ENCODE data around the gene MPHOSPH6. TPM values are rescaled to one million over a fixed set of nuclear protein-coding genes. Genes with fewer than 3 reads are reported as not detected.

The MPHOSPH6 gene
- total RNA-seq, 1 donor from 2014 or later, result 111 TPM

GRCh38 chr16:82190386-82190785, 20.4 kb upstream of the MPHOSPH6 start:
- H3K9me3 ChIP-seq (ENCODE audit: low read depth), result no peaks in the 10 kb centered on the region
- no peaks in the 10 kb centered on the region for H3K27me3 ChIP-seq
- H3K36me3 ChIP-seq, result no peaks in the 10 kb centered on the region
- no peaks in the 10 kb centered on the region for H3K79me2 ChIP-seq (ENCODE audit: low read depth)
- H3K36me3 Mint-ChIP-seq, result no peaks in the 10 kb centered on the region
- H3K4me1 Mint-ChIP-seq, result peaks cover 9% of the 10 kb centered on the region
- no peak overlapping the region for H3K4me3 Mint-ChIP-seq
- no peak overlapping the region for H3K27ac Mint-ChIP-seq
- no peaks in the 10 kb centered on the region for H3K9me3 Mint-ChIP-seq
- H3K4me3 ChIP-seq, result no peak overlapping the region
- H3K9ac ChIP-seq, result no peak overlapping the region
- no peak overlapping the region for H3K4me2 ChIP-seq
- no peak for DNase-seq (ENCODE audit: low spot score)
- no peak overlapping the region for H2AFZ ChIP-seq (replicated peaks)
- H4K20me1 ChIP-seq (ENCODE audit: low read depth), result no peaks in the 10 kb centered on the region
- no peaks in the 10 kb centered on the region for H3F3A ChIP-seq (ENCODE audit: low read depth)
- H3K4me1 ChIP-seq, result no peaks in the 10 kb centered on the region
- no peaks in the 10 kb centered on the region for H3K27me3 Mint-ChIP-seq (ENCODE audit: insufficient read depth, low read depth)
- TF ChIP-seq CTCF (IDR thresholded peaks at IDR 0.05), result no peak
- no peak for TF ChIP-seq EZH2 (IDR thresholded peaks at IDR 0.05)
- no peak for TF ChIP-seq EZH2phosphoT487 (IDR thresholded peaks at IDR 0.05)
- H3K27ac ChIP-seq, result no peak overlapping the region

GRCh38 chr16:82187829-82188228, 17.8 kb upstream of the MPHOSPH6 start:
- Histone ChIP-seq H3K27ac (no peak overlapping the region), H3K4me2 (no peak overlapping the region), H3K79me2 (ENCODE audit: low read depth) (no peaks in the 10 kb centered on the region), H3K9me3 (ENCODE audit: low read depth) (no peaks in the 10 kb centered on the region), H4K20me1 (ENCODE audit: low read depth) (no peaks in the 10 kb centered on the region), H3K27me3 (no peaks in the 10 kb centered on the region), H2AFZ (replicated peaks) (no peak overlapping the region), H3F3A (ENCODE audit: low read depth) (no peaks in the 10 kb centered on the region), H3K9ac (no peak overlapping the region), H3K36me3 (no peaks in the 10 kb centered on the region), H3K4me1 (no peaks in the 10 kb centered on the region), H3K4me3 (no peak overlapping the region)
- Mint-ChIP-seq H3K27ac (no peak overlapping the region), H3K4me3 (no peak overlapping the region), H3K36me3 (no peaks in the 10 kb centered on the region), H3K4me1 (peaks cover 9% of the 10 kb centered on the region), H3K9me3 (no peaks in the 10 kb centered on the region), H3K27me3 (ENCODE audit: insufficient read depth, low read depth) (no peaks in the 10 kb centered on the region)
- no peak for DNase-seq (ENCODE audit: low spot score)
- TF ChIP-seq EZH2phosphoT487 (IDR thresholded peaks at IDR 0.05) (no peak), CTCF (IDR thresholded peaks at IDR 0.05) (no peak), EZH2 (IDR thresholded peaks at IDR 0.05) (no peak)

GRCh38 chr16:82185012-82185411, 15.0 kb upstream of the MPHOSPH6 start:
- Mint-ChIP-seq H3K27ac (no peak overlapping the region), H3K9me3 (no peaks in the 10 kb centered on the region), H3K4me3 (no peak overlapping the region), H3K27me3 (ENCODE audit: insufficient read depth, low read depth) (no peaks in the 10 kb centered on the region), H3K4me1 (peaks cover 15% of the 10 kb centered on the region), H3K36me3 (no peaks in the 10 kb centered on the region)
- peaks cover 6% of the 10 kb centered on the region for H3K4me1 ChIP-seq
- TF ChIP-seq EZH2 (IDR thresholded peaks at IDR 0.05) (no peak), CTCF (IDR thresholded peaks at IDR 0.05) (no peak), EZH2phosphoT487 (IDR thresholded peaks at IDR 0.05) (no peak)
- H4K20me1 ChIP-seq (ENCODE audit: low read depth), result no peaks in the 10 kb centered on the region
- H3K4me2 ChIP-seq, result no peak overlapping the region
- no peaks in the 10 kb centered on the region for H3K9me3 ChIP-seq (ENCODE audit: low read depth)
- no peaks in the 10 kb centered on the region for H3K36me3 ChIP-seq
- H3K4me3 ChIP-seq, result no peak overlapping the region
- no peaks in the 10 kb centered on the region for H3F3A ChIP-seq (ENCODE audit: low read depth)
- no peak overlapping the region for H3K27ac ChIP-seq
- H3K27me3 ChIP-seq, result no peaks in the 10 kb centered on the region
- no peaks in the 10 kb centered on the region for H3K79me2 ChIP-seq (ENCODE audit: low read depth)
- no peak overlapping the region for H3K9ac ChIP-seq
- no peak for DNase-seq (ENCODE audit: low spot score)
- H2AFZ ChIP-seq (replicated peaks), result no peak overlapping the region

Measured in neural progenitor cell (in vitro differentiated cells).